H1 (cell line): Measurements from ENCODE around the gene TKFC. TPM values are rescaled to one million over a fixed set of nuclear protein-coding genes. Genes with fewer than 3 reads are reported as not detected.

Experiments
- CTCF ChIA-PET: fragments of 300-600 bp; sonication (Branson Sonifier 250); formaldehyde crosslinking; loops from one replicate; lab custom pipeline; 2021; ENCODE audit not compliant: partially characterized antibody; lab: Charles Lee
- POLR2A ChIA-PET: fragments of 300-600 bp; sonication (Branson Sonifier 250); formaldehyde crosslinking; loops from one replicate; lab custom pipeline; 2021; ENCODE audit warnings: inconsistent platforms; ENCODE audit not compliant: partially characterized antibody; lab: Charles Lee
- DNase-seq, 2 experiments: peaks; one replicate each; pipeline versions ENCODE4 v3.0.0 to v3.0.0-alpha.2; 2010 to 2022; ENCODE audit warnings: low spot score in 2 of 2, low read depth in 1 of 2, mixed read lengths in 1 of 2
- FAIRE-seq: peaks from 2 replicates; lab custom pipeline; 2011; peaks lifted over from hg19 to GRCh38; lab: Jason Lieb, UNC
- H2AFZ ChIP-seq: 2 replicates; pipeline ENCODE4 v1.8.1; 2012; ENCODE audit warnings: low read length, inconsistent platforms
- H2AK5ac ChIP-seq: 2 replicates; pipeline ENCODE4 v1.6.1; 2013; ENCODE audit warnings: low read depth, low read length
- H2BK120ac ChIP-seq: replicated peaks from 2 replicates; pipeline ENCODE3; 2013; ENCODE audit warnings: low read depth, low read length, inconsistent platforms
- H2BK12ac ChIP-seq: 2 replicates; pipeline ENCODE4 v1.6.1; 2013; ENCODE audit warnings: low read depth, low read length
- H2BK15ac ChIP-seq: 2 replicates; pipeline ENCODE4 v1.6.1; 2013; ENCODE audit warnings: low read length
- H2BK20ac ChIP-seq: 2 replicates; pipeline ENCODE4 v1.6.1; 2013; ENCODE audit warnings: low read length
- H2BK5ac ChIP-seq: 2 replicates; pipeline ENCODE4 v1.6.1; 2013; ENCODE audit warnings: low read depth, low read length
- H3K14ac ChIP-seq: 2 replicates; pipeline ENCODE4 v1.6.1; 2013; ENCODE audit warnings: inconsistent platforms; ENCODE audit not compliant: insufficient read length
- H3K18ac ChIP-seq: 2 replicates; pipeline ENCODE4 v1.6.1; 2013; ENCODE audit warnings: low read length; ENCODE audit errors: extremely low read depth
- H3K23ac ChIP-seq: 2 replicates; pipeline ENCODE4 v1.6.1; 2013; ENCODE audit warnings: inconsistent platforms; ENCODE audit not compliant: insufficient read length
- H3K23me2 ChIP-seq: 2 replicates; pipeline ENCODE4 v1.6.1; 2013; ENCODE audit warnings: low read depth, low read length
- H3K27ac ChIP-seq: 2 replicates; pipeline ENCODE4 v1.6.1; 2011; ENCODE audit warnings: low read depth, low read length, inconsistent platforms
- H3K27me3 ChIP-seq, 4 experiments: replicated peaks in 1 of 4; 1 replicate in 1 of 4; 2 replicates in 3 of 4; pipeline versions ENCODE4 v1.6.1 to v1.8.1; 2011 to 2013; ENCODE audit warnings: low read length in 3 of 4, mild to moderate bottlenecking in 3 of 4, inconsistent platforms in 2 of 4, mixed read lengths in 2 of 4, moderate library complexity in 1 of 4; ENCODE audit not compliant: control insufficient read depth in 3 of 4, insufficient read depth in 3 of 4; ENCODE audit errors: extremely low read depth in 1 of 4
- H3K36me3 ChIP-seq, 4 experiments: 2 replicates each; pipeline versions ENCODE4 v1.6.1 to v1.8.1; 2011 to 2013; ENCODE audit warnings: mild to moderate bottlenecking in 4 of 4, low read length in 3 of 4, moderate library complexity in 2 of 4, control low read depth in 1 of 4, inconsistent platforms in 1 of 4; ENCODE audit not compliant: insufficient read depth in 4 of 4, control insufficient read depth in 2 of 4
- H3K4ac ChIP-seq: replicated peaks from 2 replicates; pipeline ENCODE3; 2013; ENCODE audit warnings: low read length, low read depth, mixed read lengths, inconsistent platforms; ENCODE audit not compliant: insufficient read length
- H3K4me1 ChIP-seq, 4 experiments: replicated peaks in 1 of 4; 1 replicate in 1 of 4; 2 replicates in 3 of 4; pipeline versions ENCODE4 v1.6.1 to v1.8.1; 2011 to 2013; ENCODE audit warnings: low read length in 3 of 4, inconsistent platforms in 2 of 4, mixed read lengths in 1 of 4; ENCODE audit not compliant: insufficient read depth in 4 of 4, control insufficient read depth in 3 of 4
- H3K4me2 ChIP-seq, 2 experiments: 2 replicates each; pipeline versions ENCODE4 v1.6.1 to v1.8.1; 2011 to 2013; ENCODE audit warnings: low read depth in 2 of 2, low read length in 2 of 2, control low read depth in 1 of 2, inconsistent platforms in 1 of 2, mild to moderate bottlenecking in 1 of 2; ENCODE audit not compliant: insufficient read depth in 1 of 2
- H3K4me3 ChIP-seq, 4 experiments: fragments of 200-600, 300-600 bp in 1 of 4; sonication (generic), shearing (Covaris generic), sonication (Bioruptor Twin) in 1 of 4; 2 replicates each; pipeline versions ENCODE4 v1.5.1 to v1.8.1; 2011 to 2016; ENCODE audit warnings: low read length in 4 of 4, low read depth in 3 of 4, control low read depth in 2 of 4, inconsistent platforms in 2 of 4, mild to moderate bottlenecking in 2 of 4, mixed read lengths in 1 of 4, moderate library complexity in 1 of 4; ENCODE audit not compliant: insufficient read depth in 2 of 4; ENCODE audit errors: extremely low read depth in 1 of 4
- H3K56ac ChIP-seq: replicated peaks from 2 replicates; pipeline ENCODE3; 2013; ENCODE audit warnings: low read depth, mild to moderate bottlenecking, mixed read lengths, low read length, inconsistent platforms; ENCODE audit not compliant: insufficient read length
- H3K79me1 ChIP-seq: 2 replicates; pipeline ENCODE4 v1.6.1; 2013; ENCODE audit warnings: low read depth, low read length, control low read depth
- H3K79me2 ChIP-seq, 2 experiments: 2 replicates each; pipeline versions ENCODE4 v1.6.1 to v1.8.1; 2012 to 2013; ENCODE audit warnings: low read length in 2 of 2, mild to moderate bottlenecking in 2 of 2, inconsistent platforms in 1 of 2; ENCODE audit not compliant: insufficient read depth in 2 of 2, control insufficient read depth in 1 of 2
- H3K9ac ChIP-seq, 4 experiments: replicated peaks in 1 of 4; 1 replicate in 1 of 4; 2 replicates in 3 of 4; pipeline versions ENCODE4 v1.6.1 to v1.8.1; 2011 to 2013; ENCODE audit warnings: low read depth in 3 of 4, low read length in 3 of 4, control low read depth in 2 of 4, mild to moderate bottlenecking in 2 of 4, moderate library complexity in 2 of 4, inconsistent platforms in 1 of 4; ENCODE audit errors: extremely low read depth in 1 of 4
- H3K9me3 ChIP-seq, 2 experiments: 2 replicates each; pipeline versions ENCODE4 v1.6.1 to v1.8.1; 2012 to 2013; ENCODE audit warnings: mild to moderate bottlenecking in 2 of 2, moderate library complexity in 2 of 2, control low read depth in 1 of 2, inconsistent platforms in 1 of 2, low read depth in 1 of 2, low read length in 1 of 2, mixed read lengths in 1 of 2; ENCODE audit not compliant: insufficient read depth in 2 of 2
- H4K20me1 ChIP-seq, 2 experiments: replicated peaks in 1 of 2; 2 replicates each; pipeline versions ENCODE3 to v1.8.1; 2011 to 2013; ENCODE audit warnings: inconsistent platforms in 2 of 2, low read length in 2 of 2, mild to moderate bottlenecking in 1 of 2; ENCODE audit not compliant: insufficient read depth in 2 of 2, control insufficient read depth in 1 of 2
- H4K5ac ChIP-seq: 2 replicates; pipeline ENCODE4 v1.6.1; 2013; ENCODE audit warnings: low read length, low read depth, mixed read lengths, inconsistent platforms; ENCODE audit not compliant: insufficient read length
- H4K8ac ChIP-seq: 2 replicates; pipeline ENCODE4 v1.8.0; 2013; ENCODE audit warnings: mild to moderate bottlenecking, moderate library complexity, low read length, inconsistent platforms; ENCODE audit not compliant: insufficient read depth; ENCODE audit errors: extremely low read depth
- H4K91ac ChIP-seq: replicated peaks from 2 replicates; pipeline ENCODE3; 2013; ENCODE audit warnings: low read length, mixed read lengths, inconsistent platforms; ENCODE audit not compliant: insufficient read length
- CHD2 ChIP-seq: IDR thresholded peaks from 2 replicates; pipeline ENCODE4 v1.6.1; 2012; ENCODE audit warnings: low read length, improper control_type of control experiment
- HDAC6 ChIP-seq: IDR thresholded peaks from one replicate; pipeline ENCODE4 v1.7.1; 2012; ENCODE audit warnings: low read depth, mild to moderate bottlenecking, inconsistent platforms, low read length, moderate library complexity
- KDM1A ChIP-seq: fragments of 200-600, 300-600 bp; sonication (generic); IDR thresholded peaks from 2 replicates; pipeline ENCODE4 v1.7.1; 2016; ENCODE audit warnings: mild to moderate bottlenecking, low read length, borderline replicate concordance
- KDM4A ChIP-seq: IDR thresholded peaks from one replicate; pipeline ENCODE4 v1.7.1; 2012; ENCODE audit warnings: low read depth, mild to moderate bottlenecking, moderate library complexity, low read length, inconsistent platforms; ENCODE audit not compliant: severe bottlenecking
- KDM5A ChIP-seq: fragments of 200-600 bp; IDR thresholded peaks from 2 replicates; pipeline ENCODE4 v1.7.1; 2012; ENCODE audit warnings: mild to moderate bottlenecking, low read length, inconsistent platforms, mixed read lengths
- NANOG ChIP-seq: IDR thresholded peaks from 2 replicates; pipeline ENCODE4 v1.6.1; 2011; ENCODE audit warnings: low read length, low read depth, mild to moderate bottlenecking, inconsistent platforms; ENCODE audit not compliant: insufficient read depth, poor library complexity, severe bottlenecking
- RBBP5 ChIP-seq: IDR thresholded peaks from 2 replicates; pipeline ENCODE4 v1.7.1; 2012; ENCODE audit warnings: low read depth, mild to moderate bottlenecking, inconsistent platforms, low read length, moderate library complexity, borderline replicate concordance
- SIN3A ChIP-seq, 2 experiments: IDR thresholded peaks in 1 of 2; conservative IDR thresholded peaks in 1 of 2; 2 replicates each; pipeline ENCODE4 v1.6.1; 2011 to 2012; ENCODE audit warnings: low read length in 2 of 2, improper control_type of control experiment in 1 of 2, low read depth in 1 of 2, mild to moderate bottlenecking in 1 of 2
- SP4 ChIP-seq: IDR thresholded peaks from 2 replicates; pipeline ENCODE4 v1.6.1; 2012; ENCODE audit warnings: low read length, inconsistent platforms
- TEAD4 ChIP-seq: IDR thresholded peaks from 2 replicates; pipeline ENCODE4 v1.6.1; 2012; ENCODE audit warnings: low read depth, low read length, inconsistent platforms, mixed read lengths
- WGBS, 2 experiments: shearing (Covaris generic) in 1 of 2; methylation state at CpG; one replicate each; pipeline versions ENCODE4 v1.1.6 to v1.1.7; 2013 to 2015; ENCODE audit warnings: low lambda C conversion rate in 2 of 2, mixed read lengths in 2 of 2, inconsistent platforms in 1 of 2, low coverage in 1 of 2, missing lambda C conversion rate in 1 of 2; ENCODE audit not compliant: insufficient replicate concordance in 2 of 2, insufficient coverage in 1 of 2, insufficient read length in 1 of 2; ENCODE audit errors: extremely low coverage in 1 of 2, missing lambda C conversion rate in 1 of 2; 5-methylcytosine and 5-hydroxymethylcytosine counted together
- polyA plus RNA-seq, 7 experiments: library from polyadenylated mRNA; depleted of rRNA in 3 of 7; stranded (reverse) in 5 of 7; unstranded in 2 of 7; fragments of >200 nt in 5 of 7; fragments of 200-250 nt in 2 of 7; gene quantifications; 1 replicate in 5 of 7; 2 replicates in 1 of 7; 4 replicates in 1 of 7; pipeline versions ENCODE4 v1.2.1 to v1.2.3, GENCODE V29; 2011 to 2013; ENCODE audit warnings: missing spikeins in 2 of 7, mixed read lengths in 2 of 7
- total RNA-seq: library from RNA; stranded (reverse); fragmentation: NEBNext Ultra II Directional; extraction: Animal tissue kit (Norgen Biotek cat#: 25700); gene quantifications from 2 replicates; pipeline ENCODE4 v1.2.1, GENCODE V29; 2021

TKFC gene
- total and polyA plus RNA-seq, 2 of the 8 experiments (the other 6 are each of a cell fraction or from before 2014, with no cell fraction given) = 53.5 to 55.0 TPM

- Histone ChIP-seq H3K4me1 (peaks cover 2 to 9% (median 8%) of the 10 kb centered on the region in 4 experiments), H3K4ac (peak within 1 kb of the TSS; percentile 65), H3K4me3 (peak within 1 kb of the TSS; percentile 54 to 82 (median 78)), H3K14ac (no peak within 1 kb of the TSS), H3K79me2 (0 out of 4 replicates have a peak, but pooled peaks cover 0 to 3% of the 10 kb centered on the region in 2 experiments), H4K91ac (peak within 1 kb of the TSS; percentile 85), H3K18ac (peak within 1 kb of the TSS; percentile 88), H2BK120ac (no peak within 1 kb of the TSS), H4K20me1 (peaks cover 3 to 13% of the 10 kb centered on the region in 2 experiments), H3K79me1 (no peaks in the 10 kb centered on the region), H3K9me3 (no peaks in the 10 kb centered on the region), H2BK15ac (no peak within 1 kb of the TSS; the same call in 1 of the 2 replicates), H2BK20ac (no peak within 1 kb of the TSS), H3K27me3 (peaks cover 1 to 12% (median 7%) of the 10 kb centered on the region in 4 experiments; a peak in 6 of 7 replicates), H3K23ac (no peak within 1 kb of the TSS), H4K5ac (peak within 1 kb of the TSS; percentile 40), H3K4me2 (peak within 1 kb of the TSS; percentile 71 to 91), H2AK5ac (no peak within 1 kb of the TSS; the same call in 1 of the 2 replicates), H2AFZ (peak within 1 kb of the TSS; percentile 79; the same call in 1 of the 2 replicates), H2BK12ac (peak within 1 kb of the TSS; percentile 68; the same call in 1 of the 2 replicates), H4K8ac (peak within 1 kb of the TSS; percentile 90), H3K36me3 (peaks cover 2 to 17% (median 4%) of the 10 kb centered on the region in 4 experiments; a peak in 4 of 8 replicates), H3K56ac (peak within 1 kb of the TSS; percentile 72), H2BK5ac (peak within 1 kb of the TSS; percentile 66; the same call in 1 of the 2 replicates), H3K23me2 (peaks cover 10% of the 10 kb centered on the region; the same call in 1 of the 2 replicates), H3K27ac (peak within 1 kb of the TSS; percentile 57), H3K9ac (peak within 1 kb of the TSS; percentile 13 to 82 (median 60); a peak in 6 of 7 replicates)
- POLR2A ChIA-PET = interaction anchor here (0.8 to 6.9 kb wide), 25 partner anchors 9 to 135 kb away, joined by 3 to 54 read pairs (median 5); partner anchors contain the start of genes CPSF7, CYB561A3, DDB1 and SDHAF2
- 3% methylated on average over 68 of the region's 97 CpGs; no CpG with 5 or more reads in 1 of the 2 experiments for WGBS, 2 experiments
- CTCF ChIA-PET = interaction anchor here (0.7 to 2.9 kb wide), 12 partner anchors 13 to 101 kb away, joined by 3 to 14 read pairs (median 4); no protein-coding TSS in a partner anchor
- peak; percentile 53 to 86 for DNase-seq
- FAIRE-seq = no peak
- no peak for TF ChIP-seq SP4
- no peak for TF ChIP-seq CHD2
- peak; percentile 95 for TF ChIP-seq KDM4A
- TF ChIP-seq SIN3A (conservative IDR thresholded peaks at IDR 0.05 in 1 of 2, IDR thresholded peaks at IDR 0.05 in 1 of 2; ENCODE audit: low read depth in 1 of 2, low read length in 2 of 2) = peak in 1 of 2 experiments; percentile 5; a peak in 1 of 4 replicates
- no peak; the same call in 1 of the 2 replicates for TF ChIP-seq RBBP5
- no peak for TF ChIP-seq TEAD4
- no peak for TF ChIP-seq NANOG
- no peak for TF ChIP-seq KDM5A
- TF ChIP-seq KDM1A = no peak
- TF ChIP-seq HDAC6 = no peak
Measured at GRCh38 chr11:61294717-61295595, 38.1 kb upstream of the TKFC start, which contains the start of gene VWCE. TSS of gene VWCE (minus strand) at chr11:61295316. CDS start at chr11:61295037, 279 bp downstream.
